ENCODE measurements around the gene KCNF1. TPM values are rescaled to one million over a fixed set of nuclear protein-coding genes. Genes with fewer than 3 reads are reported as not detected.

KCNF1 gene
- total RNA-seq, 1 donor from 2014 or later = 8.4 TPM

- TF ChIP-seq, protein P1, sequence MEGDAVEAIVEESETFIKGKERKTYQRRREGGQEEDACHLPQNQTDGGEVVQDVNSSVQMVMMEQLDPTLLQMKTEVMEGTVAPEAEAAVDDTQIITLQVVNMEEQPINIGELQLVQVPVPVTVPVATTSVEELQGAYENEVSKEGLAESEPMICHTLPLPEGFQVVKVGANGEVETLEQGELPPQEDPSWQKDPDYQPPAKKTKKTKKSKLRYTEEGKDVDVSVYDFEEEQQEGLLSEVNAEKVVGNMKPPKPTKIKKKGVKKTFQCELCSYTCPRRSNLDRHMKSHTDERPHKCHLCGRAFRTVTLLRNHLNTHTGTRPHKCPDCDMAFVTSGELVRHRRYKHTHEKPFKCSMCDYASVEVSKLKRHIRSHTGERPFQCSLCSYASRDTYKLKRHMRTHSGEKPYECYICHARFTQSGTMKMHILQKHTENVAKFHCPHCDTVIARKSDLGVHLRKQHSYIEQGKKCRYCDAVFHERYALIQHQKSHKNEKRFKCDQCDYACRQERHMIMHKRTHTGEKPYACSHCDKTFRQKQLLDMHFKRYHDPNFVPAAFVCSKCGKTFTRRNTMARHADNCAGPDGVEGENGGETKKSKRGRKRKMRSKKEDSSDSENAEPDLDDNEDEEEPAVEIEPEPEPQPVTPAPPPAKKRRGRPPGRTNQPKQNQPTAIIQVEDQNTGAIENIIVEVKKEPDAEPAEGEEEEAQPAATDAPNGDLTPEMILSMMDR (IDR thresholded peaks at IDR 0.05; ENCODE audit: unreplicated experiment) = no peak
- Mint-ChIP-seq H3K36me3 (ENCODE audit: low read depth, unreplicated experiment) (no peaks in the 10 kb centered on the region), H3K4me1 (ENCODE audit: unreplicated experiment) (peaks cover 4% of the 10 kb centered on the region), H3K27me3 (ENCODE audit: unreplicated experiment) (no peaks in the 10 kb centered on the region), H3K4me3 (ENCODE audit: unreplicated experiment) (no peak overlapping the region), H3K9me3 (ENCODE audit: unreplicated experiment) (no peaks in the 10 kb centered on the region), H3K27ac (ENCODE audit: unreplicated experiment) (no peak overlapping the region)
- DNase-seq (ENCODE audit: low spot score) = no peak
Measured at GRCh38 chr2:10894264-10894935, 17.3 kb upstream of the KCNF1 start.

GRCh38 chr2:10895231-10895630 is 16.5 kb upstream of the KCNF1 start:
- Mint-ChIP-seq H3K27me3 (ENCODE audit: unreplicated experiment) (no peaks in the 10 kb centered on the region), H3K4me3 (ENCODE audit: unreplicated experiment) (no peak overlapping the region), H3K36me3 (ENCODE audit: low read depth, unreplicated experiment) (no peaks in the 10 kb centered on the region), H3K27ac (ENCODE audit: unreplicated experiment) (no peak overlapping the region), H3K9me3 (ENCODE audit: unreplicated experiment) (no peaks in the 10 kb centered on the region), H3K4me1 (ENCODE audit: unreplicated experiment) (peaks cover 4% of the 10 kb centered on the region)
- DNase-seq (ENCODE audit: low spot score) = no peak
- TF ChIP-seq, protein P1 (IDR thresholded peaks at IDR 0.05; ENCODE audit: unreplicated experiment) = no peak

DNA sequence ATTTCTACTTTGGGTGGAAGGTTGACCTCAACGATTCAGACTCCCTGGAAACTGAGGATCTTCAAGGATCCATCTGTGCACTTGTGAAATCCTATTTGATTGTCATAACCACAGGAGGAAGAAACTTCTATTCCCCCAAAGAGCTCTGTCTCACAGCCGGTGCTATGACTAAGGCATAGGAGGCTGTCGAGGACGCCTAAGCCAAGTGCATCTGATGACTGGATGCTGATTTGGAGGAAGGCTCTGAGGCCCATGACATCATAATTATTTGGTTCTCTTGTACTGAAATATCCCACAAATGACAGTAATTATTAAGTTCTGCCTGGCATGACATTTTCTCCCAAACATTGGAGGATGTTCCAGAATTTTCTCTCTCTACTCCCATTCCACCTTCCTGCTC is 13.8 kb upstream of the KCNF1 start:
- Mint-ChIP-seq H3K9me3 (ENCODE audit: unreplicated experiment) (no peaks in the 10 kb centered on the region), H3K27ac (ENCODE audit: unreplicated experiment) (no peak overlapping the region), H3K4me1 (ENCODE audit: unreplicated experiment) (peaks cover 4% of the 10 kb centered on the region), H3K27me3 (ENCODE audit: unreplicated experiment) (no peaks in the 10 kb centered on the region), H3K4me3 (ENCODE audit: unreplicated experiment) (no peak overlapping the region), H3K36me3 (ENCODE audit: low read depth, unreplicated experiment) (no peaks in the 10 kb centered on the region)
- TF ChIP-seq, protein P1 (IDR thresholded peaks at IDR 0.05; ENCODE audit: unreplicated experiment) = no peak
- DNase-seq (ENCODE audit: low spot score) = no peak

- Mint-ChIP-seq H3K9me3 (ENCODE audit: unreplicated experiment) (no peaks in the 10 kb centered on the region), H3K4me1 (ENCODE audit: unreplicated experiment) (no peaks in the 10 kb centered on the region), H3K36me3 (ENCODE audit: low read depth, unreplicated experiment) (no peaks in the 10 kb centered on the region), H3K27ac (ENCODE audit: unreplicated experiment) (no peak overlapping the region), H3K4me3 (ENCODE audit: unreplicated experiment) (no peak overlapping the region), H3K27me3 (ENCODE audit: unreplicated experiment) (no peaks in the 10 kb centered on the region)
- TF ChIP-seq, protein P1 (IDR thresholded peaks at IDR 0.05; ENCODE audit: unreplicated experiment) = peak; percentile 29
- DNase-seq (ENCODE audit: low spot score) = no peak
Measured at GRCh38 chr2:10900216-10901109, 11.3 kb upstream of the KCNF1 start.

Data from endothelial cell (in vitro differentiated cells).